A549 treated with CpdA at 1 μM for 4 hours (cell line): Measurements from ENCODE around the gene EMC7. TPM values are rescaled to one million over a fixed set of nuclear protein-coding genes. Genes with fewer than 3 reads are reported as not detected.

Experiments
- total RNA-seq: library from RNA; stranded (reverse); fragments of 200-300 nt; extraction: Qiagen RNA extraction; gene quantifications from 5 replicates; pipeline ENCODE4 v1.2.3, GENCODE V29; 2022; ENCODE audit warnings: low read depth

The EMC7 gene
- total RNA-seq, result 121 to 155 TPM (median 147 TPM) in 5 replicates

DNA sequence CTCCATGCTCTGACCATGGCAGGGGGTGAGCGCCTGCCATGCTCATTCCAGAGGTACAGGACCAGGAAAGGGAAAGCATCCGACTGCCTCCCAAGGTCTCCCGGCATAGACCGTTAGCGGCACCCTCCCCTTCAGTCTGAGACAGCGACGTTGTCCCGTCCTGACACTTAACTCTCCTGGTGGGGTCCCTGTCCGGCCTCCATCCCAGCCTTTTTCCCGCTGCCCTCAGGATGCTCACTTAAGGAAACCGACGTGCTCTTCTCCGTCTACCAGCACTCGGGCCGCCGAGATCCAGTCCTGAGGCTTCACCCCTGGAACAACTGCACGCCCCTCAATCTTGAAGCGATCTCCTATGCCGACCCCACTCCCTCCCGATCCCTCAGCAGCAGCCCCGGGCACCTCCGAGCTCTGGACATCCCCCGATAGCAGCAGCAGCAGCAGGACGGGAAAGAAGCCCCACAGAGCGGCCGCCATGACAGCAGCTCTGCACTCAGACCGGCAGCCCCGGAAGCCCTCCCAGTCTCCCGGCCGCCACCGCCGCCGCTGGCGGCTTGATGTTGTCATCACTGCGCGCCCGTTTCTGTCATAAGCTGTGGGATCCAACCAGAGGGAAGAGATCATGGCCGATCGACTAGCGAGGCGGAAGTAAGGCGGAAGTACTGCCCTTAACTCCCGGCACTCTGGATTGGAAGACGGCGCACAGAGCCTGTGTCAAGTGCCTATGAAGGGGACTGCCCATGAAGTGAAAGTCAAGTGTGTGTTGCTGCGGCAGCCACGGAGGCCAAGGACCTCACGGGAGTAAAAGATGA lies at the start of gene EMC7, which contains the start of gene PGBD4:
TSS of gene EMC7 (minus strand) at position 497 of the 809 bp plus-strand sequence. CDS start at position 474, 23 bp downstream.
TSS of gene PGBD4 (plus strand) at position 718 of the 809 bp plus-strand sequence. CDS start 449 bp downstream, outside the sequence.

DNA sequence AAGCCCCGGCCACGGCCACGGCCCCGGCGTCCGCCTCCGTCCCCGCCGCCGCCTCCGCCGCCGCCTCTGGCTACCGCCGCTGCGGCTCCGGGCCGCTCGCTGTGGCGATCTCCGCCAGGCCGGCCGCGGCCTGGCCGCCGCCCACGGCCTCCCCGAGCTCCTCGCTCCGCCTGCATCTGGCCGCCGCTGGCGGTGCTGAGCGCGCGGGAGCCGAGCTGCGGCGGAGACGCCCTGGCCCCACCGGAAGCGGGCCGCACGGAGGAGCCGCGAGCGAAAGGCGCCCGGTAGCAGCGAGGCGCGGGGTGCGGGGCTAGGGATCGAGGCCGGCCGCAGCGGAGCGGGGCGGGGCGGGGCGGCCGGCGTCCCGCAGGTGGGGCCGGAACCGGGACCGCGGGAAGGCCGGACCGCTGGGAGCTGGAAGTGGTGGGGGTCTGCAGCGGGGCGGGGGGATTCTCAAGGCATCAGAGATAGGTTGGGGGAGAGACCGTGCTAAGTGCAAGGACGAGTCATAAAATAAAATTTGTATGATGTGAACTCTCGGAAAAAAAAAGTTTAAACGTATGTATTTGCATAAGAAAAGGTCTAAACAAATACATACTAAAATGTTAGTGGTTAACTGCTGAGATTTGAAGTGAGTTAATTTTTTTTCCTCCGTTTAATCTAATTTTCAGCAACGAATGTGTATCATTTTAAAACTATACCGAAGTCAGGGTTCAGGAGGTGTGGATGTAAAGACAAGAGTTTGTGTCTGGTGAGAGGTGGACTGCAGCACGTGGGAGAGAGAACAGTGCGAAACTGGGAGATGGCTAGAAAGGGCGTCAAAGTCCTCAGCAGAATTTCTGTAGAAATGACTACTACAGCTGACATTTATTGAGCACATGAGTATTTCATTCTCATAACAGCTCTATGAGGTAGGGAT lies 62.5 kb downstream of the EMC7 start, which contains the start of gene AVEN:
TSS of gene AVEN (minus strand) at position 334 of the 919 bp plus-strand sequence. CDS start at position 176, 158 bp downstream.

Other genes starting within 250 kb of the EMC7 start
- 0.01 to 0.02 TPM in 2 of 5 replicates, not detected in the others for gene CHRM5, start 133.4 kb downstream of the EMC7 start, total RNA-seq
- 20.7 to 25.9 TPM (median 24.3 TPM) in 5 replicates for gene AVEN, start 62.7 kb downstream of the EMC7 start, total RNA-seq
- gene PGBD4, start 221 bp upstream of the EMC7 start, total RNA-seq, result 1.1 to 1.6 TPM (median 1.4 TPM) in 5 replicates
- 30.8 to 40.7 TPM (median 35.1 TPM) in 5 replicates for gene KATNBL1, start 108.2 kb upstream of the EMC7 start, total RNA-seq
- gene EMC4, start 123.2 kb upstream of the EMC7 start, total RNA-seq, result 194 to 216 TPM (median 207 TPM) in 5 replicates
- 4.5 to 8.9 TPM (median 7.1 TPM) in 5 replicates for gene SLC12A6, start 235.9 kb upstream of the EMC7 start, total RNA-seq
- 552 to 613 TPM (median 573 TPM) in 5 replicates for gene NOP10, start 241.3 kb upstream of the EMC7 start, total RNA-seq
- gene NUTM1, start 241.5 kb upstream of the EMC7 start, total RNA-seq, result not detected in 5 replicates